Dedifferentiated amniotic fluid mesenchymal stem cell (primary cell): Measurements from ENCODE around the gene ZBTB46.

Experiments
- DNase-seq: peaks from one replicate; pipeline ENCODE4 v3.0.0-alpha.2; 2016; ENCODE audit errors: extremely low spot score

Gene ZBTB46

GRCh38 chr20:63837479-63837878, 6.4 kb upstream of the ZBTB46 start:
- DNase-seq: no peak

- DNase-seq: no peak
Measured at GRCh38 chr20:63836458-63837344, 5.6 kb upstream of the ZBTB46 start.

- peak; percentile 82 for DNase-seq
Measured at GRCh38 chr20:63835021-63835858, 4.2 kb upstream of the ZBTB46 start.

- DNase-seq: no peak
Measured at GRCh38 chr20:63834491-63834880, 3.4 kb upstream of the ZBTB46 start.

- no peak for DNase-seq
Measured at GRCh38 chr20:63833776-63834490, 2.9 kb upstream of the ZBTB46 start.

GRCh38 chr20:63831993-63832686, 1.1 kb upstream of the ZBTB46 start:
- DNase-seq: no peak

GRCh38 chr20:63831646-63831992, 555 bp upstream of the ZBTB46 start:
- DNase-seq: no peak

GRCh38 chr20:63829945-63830835, 874 bp downstream of the ZBTB46 start:
- no peak for DNase-seq

- DNase-seq: no peak
Measured at GRCh38 chr20:63829603-63829944, 1.5 kb downstream of the ZBTB46 start.

- DNase-seq: no peak
Measured at GRCh38 chr20:63828951-63829350, 2.1 kb downstream of the ZBTB46 start.

GRCh38 chr20:63828545-63828944, 2.5 kb downstream of the ZBTB46 start:
- no peak for DNase-seq

GRCh38 chr20:63828124-63828523, 2.9 kb downstream of the ZBTB46 start:
- DNase-seq: no peak

GRCh38 chr20:63826753-63827152, 4.3 kb downstream of the ZBTB46 start:
- no peak for DNase-seq

GRCh38 chr20:63825331-63826118, 5.5 kb downstream of the ZBTB46 start:
- DNase-seq: no peak

- DNase-seq: no peak
Measured at GRCh38 chr20:63823691-63824311, 7.3 kb downstream of the ZBTB46 start.

- DNase-seq: no peak
Measured at GRCh38 chr20:63822276-63822696, 8.8 kb downstream of the ZBTB46 start.

GRCh38 chr20:63821811-63822210, 9.3 kb downstream of the ZBTB46 start:
- DNase-seq: no peak

- DNase-seq: no peak
Measured at GRCh38 chr20:63819224-63819921, 11.7 kb downstream of the ZBTB46 start.
